Glutamatergic neuron (in vitro differentiated cells): ENCODE data around the gene GRIK4. TPM values are rescaled to one million over a fixed set of nuclear protein-coding genes. Genes with fewer than 3 reads are reported as not detected.

ENCODE experiments used
- DNase-seq: peaks from one replicate; pipeline ENCODE4 v3.0.0; 2022
- H3K27ac Mint-ChIP-seq: one replicate; pipeline ENCODE4 v1.8.0; 2020; ENCODE audit warnings: mild to moderate bottlenecking, mixed read lengths, inconsistent platforms; ENCODE audit not compliant: unreplicated experiment
- H3K27me3 Mint-ChIP-seq: one replicate; pipeline ENCODE4 v1.8.0; 2020; ENCODE audit warnings: mild to moderate bottlenecking, moderate library complexity, mixed read lengths, inconsistent platforms; ENCODE audit not compliant: unreplicated experiment
- H3K36me3 Mint-ChIP-seq: one replicate; pipeline ENCODE4 v1.8.0; 2020; ENCODE audit warnings: mild to moderate bottlenecking, mixed read lengths, inconsistent platforms; ENCODE audit not compliant: unreplicated experiment
- H3K4me1 Mint-ChIP-seq: one replicate; pipeline ENCODE4 v1.8.0; 2020; ENCODE audit warnings: mild to moderate bottlenecking, low read depth, mixed read lengths, inconsistent platforms; ENCODE audit not compliant: unreplicated experiment
- H3K4me3 Mint-ChIP-seq: one replicate; pipeline ENCODE4 v1.8.0; 2020; ENCODE audit warnings: mild to moderate bottlenecking, mixed read lengths, inconsistent platforms; ENCODE audit not compliant: unreplicated experiment
- H3K9me3 Mint-ChIP-seq: one replicate; pipeline ENCODE4 v1.8.0; 2020; ENCODE audit warnings: mild to moderate bottlenecking, moderate library complexity, mixed read lengths, inconsistent platforms; ENCODE audit not compliant: unreplicated experiment
- CTCF ChIP-seq: fragments of 200-600 bp; sonication (generic); IDR thresholded peaks from one replicate; pipeline ENCODE4 v1.5.0; 2021; ENCODE audit not compliant: partially characterized antibody, unreplicated experiment
- total RNA-seq: library from RNA; stranded (reverse); fragmentation: NEBNext Ultra II Directional; extraction: Animal tissue kit (Norgen Biotek cat#: 25700); gene quantifications from one replicate; pipeline ENCODE4 v1.2.1, GENCODE V29; 2021; ENCODE audit not compliant: unreplicated experiment

GRIK4 gene
- total RNA-seq, 1 donor from 2014 or later: 3.6 TPM

GRCh38 chr11:120680322-120680721 is 168.8 kb downstream of the GRIK4 start:
- Mint-ChIP-seq H3K4me3 (no peak overlapping the region), H3K36me3 (no peaks in the 10 kb centered on the region), H3K4me1 (peaks cover 3% of the 10 kb centered on the region), H3K27ac (no peak overlapping the region), H3K9me3 (peaks cover 1% of the 10 kb centered on the region), H3K27me3 (no peaks in the 10 kb centered on the region)
- no peak for DNase-seq
- TF ChIP-seq CTCF: no peak

- H3K4me1 Mint-ChIP-seq: peaks cover 3% of the 10 kb centered on the region
- no peak overlapping the region for H3K27ac Mint-ChIP-seq
- no peak for TF ChIP-seq CTCF
- H3K9me3 Mint-ChIP-seq: peaks cover 1% of the 10 kb centered on the region
- no peaks in the 10 kb centered on the region for H3K27me3 Mint-ChIP-seq
- H3K36me3 Mint-ChIP-seq: no peaks in the 10 kb centered on the region
- H3K4me3 Mint-ChIP-seq: no peak overlapping the region
- DNase-seq: no peak
Measured at GRCh38 chr11:120681434-120682331, 170.1 kb downstream of the GRIK4 start.

- H3K36me3 Mint-ChIP-seq: no peaks in the 10 kb centered on the region
- peaks cover 1% of the 10 kb centered on the region for H3K9me3 Mint-ChIP-seq
- no peak overlapping the region for H3K27ac Mint-ChIP-seq
- TF ChIP-seq CTCF: no peak
- H3K4me3 Mint-ChIP-seq: no peak overlapping the region
- DNase-seq: no peak
- peaks cover 3% of the 10 kb centered on the region for H3K4me1 Mint-ChIP-seq
- H3K27me3 Mint-ChIP-seq: peaks cover under 1% of the 10 kb centered on the region
Measured at GRCh38 chr11:120682332-120682649, 170.7 kb downstream of the GRIK4 start.

- H3K4me1 Mint-ChIP-seq: peaks cover 3% of the 10 kb centered on the region
- H3K4me3 Mint-ChIP-seq: no peak overlapping the region
- DNase-seq: no peak
- no peak for TF ChIP-seq CTCF
- H3K9me3 Mint-ChIP-seq: peaks cover 1% of the 10 kb centered on the region
- H3K27ac Mint-ChIP-seq: no peak overlapping the region
- H3K27me3 Mint-ChIP-seq: peaks cover 2% of the 10 kb centered on the region
- no peaks in the 10 kb centered on the region for H3K36me3 Mint-ChIP-seq
Measured at GRCh38 chr11:120682866-120683265, 171.3 kb downstream of the GRIK4 start.

- DNase-seq: no peak
- H3K4me3 Mint-ChIP-seq: no peak overlapping the region
- no peak for TF ChIP-seq CTCF
- no peaks in the 10 kb centered on the region for H3K9me3 Mint-ChIP-seq
- no peak overlapping the region for H3K27ac Mint-ChIP-seq
- no peaks in the 10 kb centered on the region for H3K36me3 Mint-ChIP-seq
- peaks cover 2% of the 10 kb centered on the region for H3K27me3 Mint-ChIP-seq
- H3K4me1 Mint-ChIP-seq: peaks cover 6% of the 10 kb centered on the region
Measured at GRCh38 chr11:120686516-120686915, 175.0 kb downstream of the GRIK4 start.
